ENCODE results near the gene LIG1.

LIG1 gene
- total RNA-seq, result 88.3 to 102 reads per million in 2 donors

DNA sequence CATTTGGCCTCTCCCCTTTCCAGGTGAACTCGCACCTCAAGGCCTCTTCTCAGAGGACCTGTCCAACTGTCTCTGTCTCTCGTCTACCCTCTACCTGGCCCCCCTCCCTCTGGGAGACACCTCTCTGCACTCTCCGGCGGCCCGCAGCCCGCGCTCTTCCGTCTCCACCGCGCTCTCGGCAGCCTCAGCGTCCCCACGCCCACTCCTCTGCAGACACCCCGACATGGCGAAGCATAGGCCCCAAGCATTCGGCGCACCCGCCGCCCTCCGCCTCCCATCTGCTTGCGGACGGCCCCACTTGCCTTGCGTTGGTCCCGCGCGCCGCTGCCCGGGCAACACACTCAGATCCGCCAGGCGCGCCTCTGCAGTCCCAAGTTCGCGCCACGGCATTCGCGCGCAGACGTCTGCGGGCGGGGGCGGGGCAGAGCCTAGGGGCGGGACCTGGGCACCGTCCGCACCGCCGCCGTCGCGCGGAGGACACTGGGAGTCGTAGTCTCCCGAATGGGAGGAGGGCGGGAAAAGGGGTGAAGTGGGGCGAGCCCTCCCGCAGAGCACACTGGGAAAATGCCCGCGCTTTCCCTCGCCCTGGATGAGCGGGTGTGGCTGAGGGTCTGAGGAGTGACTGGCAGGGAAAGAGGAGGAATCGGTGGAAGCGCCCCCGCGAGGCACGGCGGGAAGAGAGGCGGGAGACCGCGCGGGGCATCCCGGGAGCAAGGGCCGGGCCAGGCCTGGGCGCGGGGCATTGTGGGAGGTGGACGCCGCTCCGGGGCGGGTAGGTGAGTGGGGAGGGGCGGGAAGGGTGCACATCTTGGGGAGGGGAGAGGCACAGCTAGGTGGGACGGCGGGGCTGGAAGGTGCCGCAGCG lies at the start of gene LIG1, which contains the start of gene ZSWIM9:
Gene LIG1 (minus strand): TSS at position 406 of the 865 bp plus-strand sequence. CDS start 4,778 bp downstream, outside the sequence.
Gene ZSWIM9 (plus strand): TSS at position 742 of the 865 bp plus-strand sequence. CDS start 1,123 bp downstream, outside the sequence.
- peak; percentile 84 to 96 (median 86) for DNase-seq

DNA sequence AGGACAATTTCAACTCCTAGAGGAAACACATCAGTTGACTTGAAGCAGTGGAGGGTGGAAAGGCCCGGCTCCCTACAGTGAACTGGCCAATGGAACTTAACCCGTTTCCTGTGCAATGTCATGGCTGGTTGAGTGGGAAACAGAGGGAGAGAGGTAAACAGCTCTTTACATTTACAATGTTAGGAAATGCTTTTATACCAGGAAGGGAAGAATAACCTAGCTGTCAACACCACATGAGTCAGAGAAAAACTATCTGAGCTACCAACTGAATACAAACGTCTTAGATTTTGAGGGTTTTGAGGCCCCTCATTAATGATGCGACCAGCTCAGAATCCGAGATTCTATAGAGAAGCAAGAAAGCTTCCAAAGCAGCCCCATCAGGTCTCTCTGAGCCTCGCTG lies 48.9 kb upstream of the LIG1 start:
- no peak for DNase-seq

DNA sequence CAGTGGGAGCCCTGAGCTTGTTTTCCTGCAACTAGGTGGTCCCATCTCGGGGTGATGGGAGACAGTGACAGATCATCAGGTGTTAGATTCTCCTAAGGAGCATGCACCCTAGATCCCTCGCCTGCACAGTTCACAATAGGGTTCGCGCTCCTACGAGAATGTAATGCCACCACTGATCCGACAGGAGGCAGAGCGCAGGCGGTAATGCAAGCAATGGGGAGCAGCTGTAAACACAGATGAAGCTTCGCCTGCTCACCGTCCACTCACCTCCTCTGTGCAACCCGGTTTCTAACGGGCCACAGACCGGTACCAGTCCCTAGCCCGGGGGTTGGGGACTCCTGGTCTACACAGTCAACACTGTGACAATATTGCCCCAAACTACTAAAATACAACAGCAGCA lies 46.8 kb upstream of the LIG1 start:
- DNase-seq, result no peak

DNA sequence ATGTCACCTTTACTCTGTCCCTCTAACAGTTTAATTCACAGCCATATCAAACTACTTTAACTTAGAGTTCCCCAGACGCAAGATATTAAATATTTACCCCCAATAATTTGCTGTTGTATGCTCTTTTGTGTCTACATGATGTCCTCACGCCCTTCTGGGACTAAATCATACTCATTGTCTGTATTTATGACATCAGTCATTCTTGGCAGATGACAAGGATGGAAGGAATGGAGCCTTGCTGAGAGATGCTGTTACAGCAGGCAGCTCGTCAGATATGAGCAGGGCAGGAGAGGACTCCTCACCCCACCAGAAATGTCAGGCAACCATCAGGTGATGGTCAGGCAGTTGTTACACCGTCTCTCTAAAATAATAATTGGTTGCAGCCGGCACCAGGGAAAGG lies 43.8 kb upstream of the LIG1 start:
- no peak for DNase-seq

DNA sequence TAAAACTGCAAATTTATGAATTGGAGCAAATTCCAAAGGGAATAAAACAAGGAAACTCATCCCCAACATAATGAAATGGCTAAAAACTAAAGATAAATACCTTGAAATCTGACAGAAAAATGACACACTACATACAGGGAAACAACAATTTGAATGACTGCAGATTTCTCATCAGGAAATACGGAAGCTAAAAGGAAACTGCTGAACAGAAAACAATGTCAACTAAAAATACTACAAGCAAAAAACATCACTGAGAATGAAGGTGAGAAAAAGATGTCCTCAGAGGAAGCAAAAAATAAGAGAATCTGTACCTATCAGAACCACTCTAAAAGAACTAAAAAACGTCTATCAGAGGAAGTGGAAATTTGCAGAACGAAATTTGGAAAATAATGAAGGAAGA lies 39.9 kb upstream of the LIG1 start:
- DNase-seq, result no peak

DNA sequence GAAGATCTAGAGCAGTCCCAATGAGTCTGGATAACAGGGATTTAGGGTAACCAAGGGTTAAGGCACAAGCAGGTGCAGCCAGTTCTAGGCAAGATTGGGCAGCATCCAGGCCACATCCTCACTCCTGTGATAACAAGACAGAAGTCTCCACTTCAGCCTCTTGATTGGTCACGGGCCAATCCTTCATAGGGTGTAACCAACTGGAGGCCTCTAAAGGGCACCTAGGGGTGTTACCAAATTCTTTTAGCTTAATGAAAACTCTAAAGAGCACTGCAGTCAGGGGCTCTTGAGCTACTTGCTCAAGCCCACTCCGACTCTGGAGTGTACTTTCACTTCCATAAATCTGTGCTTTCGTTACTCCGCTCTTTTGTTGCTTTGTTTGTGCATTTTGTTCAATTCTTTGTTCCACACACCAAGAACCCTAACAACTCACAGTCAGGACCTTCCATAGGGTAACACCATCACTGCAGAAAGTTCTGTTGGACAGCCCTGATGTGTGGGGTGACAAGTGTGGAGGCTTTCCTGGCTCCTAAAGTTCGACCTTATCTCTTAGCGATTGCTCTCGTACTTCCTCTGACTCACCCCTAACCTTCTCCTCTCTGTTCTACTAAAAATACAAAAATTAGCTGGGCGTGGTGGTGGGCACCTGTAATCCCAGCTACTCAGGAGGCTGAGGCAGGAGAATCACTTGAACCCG lies 36.4 kb upstream of the LIG1 start:
- DNase-seq, result peak in 1 of 5 experiments; percentile 55

DNA sequence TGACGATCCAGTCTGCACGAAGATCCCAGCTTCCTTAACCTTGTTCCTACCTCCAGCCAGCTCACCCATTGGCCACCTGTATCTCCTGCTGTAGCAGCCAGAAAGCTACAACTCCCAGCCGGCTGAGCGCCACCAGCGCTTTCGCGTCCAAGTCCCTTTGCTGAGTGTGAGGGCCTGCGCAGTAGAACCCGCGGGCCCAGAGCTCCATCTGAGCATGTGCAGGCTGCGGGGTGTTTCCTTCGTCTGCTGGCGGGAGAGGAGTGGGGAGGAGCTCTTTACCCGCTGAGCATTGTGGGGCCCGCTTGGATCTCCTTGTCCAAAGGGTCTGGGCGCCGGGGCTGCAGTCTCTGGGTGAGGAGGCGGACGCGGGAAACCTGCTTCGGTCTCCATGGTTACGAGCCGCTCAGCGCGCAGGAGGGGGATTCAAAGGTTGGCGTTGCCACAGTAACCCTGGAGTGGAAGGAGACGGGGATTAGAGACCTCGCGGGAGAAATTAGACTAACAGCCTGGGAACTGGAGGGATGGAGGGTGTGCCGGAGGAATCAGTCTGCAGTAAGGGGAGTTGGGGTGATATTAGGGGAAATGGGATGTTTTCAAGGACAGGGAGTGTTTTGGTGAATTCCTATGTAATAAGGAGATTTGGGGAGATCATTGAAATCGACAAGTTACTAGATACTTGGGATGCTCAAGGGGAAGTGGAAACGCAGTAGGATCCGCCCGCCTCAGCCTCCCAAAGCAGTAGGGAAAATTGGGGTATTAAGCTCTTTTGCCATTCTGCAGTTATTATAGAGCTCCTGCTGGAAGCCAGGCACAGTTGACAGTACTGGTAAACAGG lies 33.9 kb upstream of the LIG1 start:
- DNase-seq, result peak; percentile 72 to 96 (median 84)

DNA sequence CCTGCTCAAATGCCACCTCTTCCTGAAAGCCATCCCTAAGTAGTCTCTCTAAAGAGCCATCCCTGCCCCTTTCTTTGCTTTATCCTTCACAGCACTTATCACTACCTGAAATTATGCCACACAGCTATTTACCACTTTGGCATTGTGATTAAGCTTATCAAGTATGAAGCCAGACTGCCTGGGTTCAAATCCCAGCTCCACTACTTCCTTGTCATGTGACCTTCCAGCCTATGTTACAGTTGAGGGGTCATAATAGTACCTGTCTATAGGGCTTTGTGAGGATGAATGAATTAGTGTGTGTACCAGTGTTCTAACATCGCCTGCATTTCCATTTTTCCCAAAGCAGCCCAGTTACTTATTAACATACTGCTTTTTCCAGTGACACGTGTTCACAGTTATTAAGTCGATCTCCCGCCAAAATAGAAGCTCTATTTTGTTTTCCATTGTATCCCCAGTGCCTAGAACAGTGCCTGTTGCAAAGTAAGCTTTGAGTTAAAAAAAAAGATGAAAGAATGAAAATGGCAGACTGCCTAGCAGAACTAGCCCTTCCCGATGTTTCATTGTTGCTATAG lies 33.2 kb upstream of the LIG1 start:
- DNase-seq, result peak in 1 of 5 experiments; percentile 45

DNA sequence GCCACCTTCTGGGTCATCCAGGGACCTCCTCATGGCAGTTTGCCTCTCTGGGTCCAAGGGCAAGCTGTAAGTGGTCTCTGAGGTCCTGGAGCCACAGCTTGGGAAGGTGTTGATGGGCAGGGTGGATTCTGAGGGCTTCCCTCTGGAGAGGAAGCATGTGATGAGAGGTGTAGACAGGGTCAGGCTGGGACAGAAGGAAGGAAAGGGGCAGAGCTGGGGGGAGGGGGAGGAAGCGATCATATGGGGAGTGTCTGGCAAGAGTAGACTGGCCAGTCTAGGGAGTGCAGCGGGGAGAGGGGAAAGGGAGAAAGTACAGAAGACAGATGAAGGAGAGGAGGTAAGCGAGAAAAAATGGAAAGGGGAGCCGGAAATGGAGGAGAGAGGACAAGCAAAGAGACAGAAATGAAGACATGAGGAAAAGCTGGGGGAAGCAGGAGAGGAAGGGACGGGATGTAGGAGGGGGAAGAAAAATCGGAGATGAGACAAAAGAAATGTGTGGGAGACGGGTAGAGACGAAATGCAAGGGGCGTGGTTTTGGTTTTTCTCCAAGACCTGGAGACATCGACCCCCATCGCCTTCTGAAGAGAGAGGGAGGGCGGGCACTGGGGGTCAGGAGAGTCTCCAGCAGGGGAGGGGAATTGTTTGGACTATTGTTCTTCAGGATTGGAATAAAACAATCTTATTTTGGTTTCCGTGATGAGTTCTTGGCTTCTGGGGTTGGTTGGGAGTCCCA lies 27.0 kb upstream of the LIG1 start:
- no peak for DNase-seq

DNA sequence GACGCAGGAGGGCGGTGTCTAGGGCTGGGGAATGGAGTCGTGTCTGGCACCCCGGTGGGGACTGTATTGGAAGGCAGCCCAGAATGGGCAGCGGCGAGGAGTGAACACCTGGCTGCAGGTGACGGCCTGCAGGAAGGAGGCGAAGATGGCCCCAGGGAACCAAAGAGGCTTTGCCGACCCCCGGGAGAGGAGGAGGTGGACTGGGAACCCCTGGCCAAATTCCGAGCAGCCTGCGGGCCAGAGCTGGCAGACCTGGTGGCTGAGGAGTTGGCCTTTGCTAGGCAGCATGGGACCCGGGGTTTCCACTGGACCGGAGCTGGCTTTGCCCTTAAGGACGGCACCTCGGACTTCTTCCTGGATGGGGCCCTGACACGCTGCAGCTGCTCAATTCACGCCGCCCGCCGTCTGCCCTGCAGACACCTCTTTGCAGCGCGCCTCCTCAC lies 26.2 kb upstream of the LIG1 start:
- no peak for DNase-seq

DNA sequence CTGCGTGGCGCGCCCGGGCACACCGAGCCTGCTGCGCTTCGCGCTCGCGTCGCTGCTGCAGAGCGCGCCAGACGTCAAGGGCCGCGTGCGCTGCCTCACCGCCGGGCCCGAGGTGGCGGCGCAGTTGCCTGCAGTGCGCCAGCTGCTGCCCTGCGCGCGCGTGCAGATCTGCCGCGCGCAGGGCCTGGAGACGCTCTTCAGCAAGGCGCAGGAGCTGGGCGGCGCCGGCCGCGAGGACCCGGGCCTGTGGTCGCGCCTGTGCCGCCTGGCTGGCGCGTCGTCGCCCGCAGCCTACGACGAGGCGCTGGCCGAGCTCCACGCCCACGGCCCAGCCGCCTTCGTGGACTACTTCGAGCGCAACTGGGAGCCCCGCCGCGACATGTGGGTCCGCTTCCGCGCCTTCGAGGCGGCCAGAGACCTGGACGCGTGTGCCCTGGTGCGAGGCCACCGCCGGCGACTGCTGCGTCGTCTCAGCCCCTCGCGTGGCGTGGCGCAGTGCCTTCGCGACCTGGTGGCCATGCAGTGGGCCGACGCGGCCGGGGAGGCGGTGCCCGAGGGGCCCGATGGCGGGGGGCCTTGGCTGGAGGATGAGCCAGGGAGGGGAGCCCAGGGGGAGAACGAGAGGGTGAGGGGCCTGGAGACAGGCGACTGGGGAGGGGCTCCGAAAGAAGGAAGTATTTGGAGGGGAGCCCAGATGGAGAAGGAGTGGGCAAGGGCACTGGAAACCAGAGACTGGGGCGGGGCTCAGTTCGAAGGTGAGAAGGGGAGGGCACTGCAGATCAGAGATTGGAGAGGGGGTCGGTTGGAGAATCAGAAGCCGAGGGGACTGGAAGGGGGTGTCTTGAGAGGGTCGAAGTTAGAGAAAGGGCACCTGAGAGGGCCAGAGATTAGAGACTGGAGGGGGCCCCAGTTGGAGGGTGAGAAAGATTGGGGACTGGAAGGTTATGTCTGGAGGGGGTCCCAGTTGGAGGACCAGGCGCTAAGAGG lies 25.0 kb upstream of the LIG1 start:
- DNase-seq, result no peak

DNA sequence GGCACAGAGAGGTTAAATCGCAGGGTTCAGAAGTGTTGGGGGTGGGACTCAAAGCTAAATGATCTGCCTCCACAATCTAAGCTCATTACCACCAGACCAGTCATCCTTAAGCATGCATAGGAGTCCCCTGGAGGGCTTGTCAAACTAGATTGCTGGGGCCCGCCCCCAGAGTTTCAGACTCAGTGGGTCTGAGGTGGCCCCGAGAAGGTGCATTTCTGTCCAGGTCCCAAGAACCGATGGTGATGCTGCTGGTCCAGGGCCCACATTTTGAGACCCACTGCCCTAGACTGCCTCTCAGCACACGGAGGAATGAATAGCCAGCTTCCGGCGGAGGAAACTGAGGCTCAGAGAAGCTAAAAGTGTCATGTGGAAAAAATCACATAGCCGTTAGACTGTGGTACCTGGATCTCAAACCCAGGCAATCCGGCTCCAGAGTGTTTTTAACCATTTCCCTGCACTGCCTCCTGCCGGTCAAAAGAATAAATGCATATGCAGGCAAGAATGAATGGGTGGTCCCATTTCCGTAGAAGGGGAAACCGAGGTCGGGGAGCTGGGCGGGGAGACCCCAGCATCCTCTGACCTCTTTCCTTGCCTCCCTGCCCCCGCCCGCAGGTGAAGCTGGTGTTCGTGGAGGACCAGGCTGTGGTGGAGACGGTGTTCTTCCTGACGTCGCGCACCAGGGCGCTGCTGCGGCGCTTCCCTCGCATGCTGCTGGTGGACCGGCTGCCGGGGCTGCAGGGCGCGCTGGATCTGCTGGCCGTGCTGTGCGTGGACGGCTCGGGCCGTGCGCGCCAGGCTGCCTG lies 24.1 kb upstream of the LIG1 start:
- DNase-seq, result peak in 1 of 5 experiments; percentile 34

DNA sequence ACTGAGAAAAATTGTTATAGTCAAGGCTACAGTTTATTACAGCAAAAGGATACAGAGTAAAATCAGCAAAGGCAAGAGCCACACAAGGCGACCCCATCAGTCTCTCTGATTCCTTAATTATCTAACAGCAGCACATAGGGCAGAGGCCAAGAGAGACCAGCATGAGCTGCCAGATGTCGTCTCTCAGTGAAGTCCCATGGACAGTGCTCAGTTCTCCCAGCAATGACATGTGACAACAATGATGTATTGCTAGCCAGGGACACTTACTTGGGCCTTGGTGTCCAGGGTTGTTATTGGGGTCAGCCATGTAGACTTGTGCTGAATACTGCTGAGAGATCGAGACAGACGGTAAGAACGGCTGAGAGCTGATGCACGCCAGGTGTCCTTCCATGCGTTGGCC lies 22.6 kb upstream of the LIG1 start:
- no peak for DNase-seq

DNA sequence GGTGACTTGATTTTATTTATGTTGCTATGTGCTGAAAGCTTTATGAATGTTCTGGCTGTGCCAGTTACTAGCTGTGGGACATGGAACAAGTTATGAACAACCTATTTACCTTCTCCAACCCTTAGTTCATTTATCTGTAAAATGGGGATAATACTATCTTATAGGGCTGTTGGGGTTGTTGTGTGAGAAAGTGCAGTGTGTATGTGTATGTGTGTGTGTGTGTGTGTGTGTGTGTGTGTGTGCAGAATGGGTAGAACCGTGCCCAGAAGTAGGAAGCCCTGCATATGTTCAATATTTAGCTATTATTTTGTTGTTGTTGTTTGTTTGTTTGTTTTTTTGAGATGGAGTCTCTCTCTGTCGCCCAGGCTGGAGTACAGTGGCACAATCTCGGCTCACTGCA lies 20.7 kb upstream of the LIG1 start:
- no peak for DNase-seq

DNA sequence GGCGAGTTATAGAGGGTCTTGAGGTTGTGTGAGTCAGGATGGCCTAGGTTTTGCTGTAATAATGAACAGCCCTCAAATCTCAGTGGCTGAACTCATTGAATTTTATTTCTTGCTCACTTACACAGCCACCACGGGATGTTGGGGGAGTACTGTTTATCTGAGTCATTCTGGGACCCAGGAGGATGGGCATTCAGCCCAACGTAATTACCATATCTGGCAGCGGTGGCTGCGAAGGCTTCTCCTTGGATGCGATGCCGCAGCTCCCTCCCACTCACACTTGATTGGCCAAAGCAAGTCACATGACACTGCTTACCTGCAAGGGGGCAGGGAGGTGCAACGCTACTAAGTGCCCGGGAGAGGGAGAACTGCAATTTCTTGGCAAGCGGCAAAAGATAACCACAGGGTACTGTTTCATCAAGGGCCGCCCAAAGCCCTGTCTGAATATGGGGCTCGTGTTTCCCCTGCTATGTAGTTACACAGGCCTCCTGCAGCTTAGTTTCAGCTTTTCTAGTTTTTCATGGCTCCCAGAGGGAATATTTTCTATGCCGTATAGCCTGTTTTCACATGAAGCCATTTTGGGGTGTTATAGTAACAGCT lies 20.2 kb upstream of the LIG1 start:
- DNase-seq, result peak in 4 of 5 experiments; percentile 31 to 90 (median 50)

DNA sequence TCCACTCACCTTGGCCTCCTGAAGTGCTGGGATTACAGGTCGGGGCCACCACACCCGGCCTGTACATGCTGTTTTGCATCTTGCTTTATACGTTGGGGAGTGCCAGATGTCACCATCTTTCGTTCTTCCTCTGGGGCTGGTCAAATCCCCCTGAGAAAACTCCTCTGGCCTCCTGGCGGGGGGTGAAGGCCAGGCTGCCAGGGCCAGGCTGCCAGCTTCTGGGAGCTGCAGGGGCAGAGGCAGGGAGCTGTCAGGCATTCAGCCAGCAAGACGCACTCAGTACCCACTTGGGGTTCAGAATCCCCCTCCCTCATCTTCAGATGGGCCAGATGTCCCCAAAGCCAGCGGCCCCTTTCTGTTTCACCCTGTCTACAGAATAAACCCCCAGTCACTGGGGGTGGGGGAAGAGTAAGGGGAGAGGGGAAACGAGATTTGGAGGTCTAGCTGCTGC lies 16.4 kb upstream of the LIG1 start:
- no peak for DNase-seq

DNA sequence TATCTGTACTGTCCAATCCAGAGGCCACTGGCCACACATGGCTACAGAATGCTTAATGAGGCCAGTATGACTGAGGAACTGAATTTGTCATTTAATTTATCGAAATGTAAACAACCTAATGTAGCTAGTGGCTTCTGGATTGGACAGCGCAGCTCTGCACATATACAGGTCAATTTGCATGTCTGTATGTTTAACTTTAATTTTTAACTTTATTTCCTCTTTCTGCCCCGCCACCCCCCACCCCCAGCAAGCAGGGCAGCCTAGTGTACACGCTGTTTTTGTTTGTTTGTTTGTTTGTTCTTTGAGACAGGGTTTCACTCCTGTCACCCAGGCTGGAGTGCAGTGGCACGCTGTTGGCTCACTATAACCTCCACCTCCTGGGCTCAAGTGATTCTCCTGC lies 15.9 kb upstream of the LIG1 start:
- DNase-seq, result no peak

DNA sequence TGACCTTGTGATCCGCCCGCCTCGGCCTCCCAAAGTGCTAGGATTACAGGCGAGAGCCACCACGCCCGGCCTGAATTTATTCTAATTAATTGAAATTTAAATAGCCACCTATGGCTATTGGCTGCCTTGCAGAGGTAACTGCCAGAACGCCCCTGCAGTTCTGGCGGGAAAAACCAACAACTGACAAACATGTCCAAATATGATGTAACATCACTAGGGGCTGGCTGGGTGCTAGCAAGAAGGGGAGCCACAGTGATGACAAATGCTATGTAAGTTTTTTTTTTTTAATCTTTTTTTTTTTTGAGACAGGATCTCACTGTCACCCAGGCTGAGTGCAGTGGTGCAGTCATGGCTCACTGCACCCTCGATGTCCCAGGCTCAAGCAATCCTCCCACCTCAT lies 13.2 kb upstream of the LIG1 start:
- DNase-seq, result no peak

DNA sequence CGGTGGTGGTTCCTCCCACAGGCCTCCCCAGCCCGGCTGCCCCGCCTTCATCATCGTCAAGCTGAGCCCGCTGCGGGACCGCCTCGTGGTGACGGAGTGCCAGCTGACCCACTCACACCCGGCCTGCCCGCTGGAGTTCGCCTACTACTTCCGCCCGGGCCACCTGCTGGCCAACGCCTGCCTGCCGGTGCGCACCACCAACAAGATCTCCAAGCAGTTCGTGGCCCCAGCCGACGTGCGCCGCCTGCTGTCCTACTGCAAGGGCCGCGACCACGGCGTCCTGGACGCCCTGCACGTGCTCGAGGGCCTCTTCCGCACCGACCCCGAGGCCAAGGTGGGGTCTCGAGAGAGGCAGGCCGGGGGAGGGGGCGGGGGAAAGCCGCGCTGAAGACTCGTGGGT lies 12.3 kb upstream of the LIG1 start:
- no peak for DNase-seq
